ENCODE measurements around the gene PTER. TPM values are rescaled to one million over a fixed set of nuclear protein-coding genes. Genes with fewer than 3 reads are reported as not detected.

The PTER gene, protein sequence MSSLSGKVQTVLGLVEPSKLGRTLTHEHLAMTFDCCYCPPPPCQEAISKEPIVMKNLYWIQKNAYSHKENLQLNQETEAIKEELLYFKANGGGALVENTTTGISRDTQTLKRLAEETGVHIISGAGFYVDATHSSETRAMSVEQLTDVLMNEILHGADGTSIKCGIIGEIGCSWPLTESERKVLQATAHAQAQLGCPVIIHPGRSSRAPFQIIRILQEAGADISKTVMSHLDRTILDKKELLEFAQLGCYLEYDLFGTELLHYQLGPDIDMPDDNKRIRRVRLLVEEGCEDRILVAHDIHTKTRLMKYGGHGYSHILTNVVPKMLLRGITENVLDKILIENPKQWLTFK
- 10 to 100 TPM; 11.8 to 30.1 TPM for total RNA-seq

GRCh38 chr10:16436758-16437539, at the start of gene PTER:
TSS of gene PTER (plus strand) at chr10:16437010. CDS start at chr10:16484385, 47,375 bp downstream.
- H3K9me3 Mint-ChIP-seq, result no peaks in the 10 kb centered on the region
- ATAC-seq, result peak; percentile 97 to 99
- peak; percentile 98 to 99 for DNase-seq (ENCODE audit: low spot score in 2 of 2)
- H3K36me3 Mint-ChIP-seq, result peaks cover 10 to 36% of the 10 kb centered on the region in 2 donors
- H3K27ac Mint-ChIP-seq, result peak within 1 kb of the TSS; percentile 84 to 96

DNA sequence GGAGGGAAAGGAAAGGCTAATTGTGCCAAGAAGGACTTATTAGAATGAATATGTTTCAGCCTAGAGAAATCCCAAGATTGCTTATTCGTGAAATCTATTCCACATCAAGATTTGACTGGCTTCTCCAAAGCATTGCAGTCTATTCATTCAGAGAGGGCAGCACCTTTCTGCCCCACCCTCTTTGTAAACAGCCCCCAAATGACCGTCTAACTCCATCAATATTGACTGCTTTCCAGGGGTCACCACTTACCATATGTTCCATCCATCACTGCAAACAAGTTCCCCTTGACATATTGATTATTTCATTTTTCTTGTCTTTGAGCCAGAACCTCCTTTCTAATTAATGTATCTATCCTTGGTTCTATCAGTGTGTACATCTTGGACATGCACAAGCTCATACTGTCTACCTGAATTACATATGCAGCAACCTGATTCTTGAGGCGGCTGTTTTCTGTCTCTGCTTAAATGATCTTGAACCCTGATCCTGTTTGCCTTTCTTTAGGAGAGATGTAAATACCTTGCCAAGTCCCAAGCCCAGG, 44.2 kb upstream of the PTER start:
- DNase-seq (ENCODE audit: low spot score in 2 of 2) (no peak), ATAC-seq (no peak)
- no peaks in the 10 kb centered on the region for H3K36me3 Mint-ChIP-seq
- H3K9me3 Mint-ChIP-seq, result no peaks in the 10 kb centered on the region
- H3K27ac Mint-ChIP-seq, result no peak overlapping the region

DNA sequence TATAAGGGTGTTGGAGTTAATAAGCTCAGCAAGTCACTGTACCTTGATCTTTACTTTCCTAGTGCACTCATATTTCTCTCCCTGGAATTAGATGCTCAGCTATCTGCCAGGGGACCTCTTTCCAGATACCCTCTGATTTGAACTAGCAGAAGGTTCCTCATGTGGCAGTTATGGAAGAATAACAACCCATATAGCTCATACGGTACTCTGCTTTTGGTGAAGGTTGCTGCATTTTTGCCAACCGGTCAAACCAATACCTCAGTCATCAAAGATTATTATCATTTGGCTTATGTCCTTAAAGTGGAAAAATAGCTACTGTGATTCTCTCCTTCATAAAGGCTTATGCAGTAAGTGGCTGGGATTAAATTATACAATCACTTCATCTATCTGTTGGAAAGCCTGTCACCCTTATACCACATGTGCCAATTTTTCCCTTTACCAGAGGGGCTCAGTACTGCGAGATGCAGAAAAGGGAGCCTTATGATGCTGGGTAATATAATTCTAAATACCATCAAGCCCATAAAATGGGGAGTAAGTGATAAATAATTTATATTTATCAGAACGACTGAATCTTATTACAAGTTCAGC, 43.4 kb upstream of the PTER start:
- DNase-seq (ENCODE audit: low spot score in 2 of 2), result no peak
- no peaks in the 10 kb centered on the region for H3K9me3 Mint-ChIP-seq
- ATAC-seq, result no peak
- no peak overlapping the region for H3K27ac Mint-ChIP-seq
- no peaks in the 10 kb centered on the region for H3K36me3 Mint-ChIP-seq

DNA sequence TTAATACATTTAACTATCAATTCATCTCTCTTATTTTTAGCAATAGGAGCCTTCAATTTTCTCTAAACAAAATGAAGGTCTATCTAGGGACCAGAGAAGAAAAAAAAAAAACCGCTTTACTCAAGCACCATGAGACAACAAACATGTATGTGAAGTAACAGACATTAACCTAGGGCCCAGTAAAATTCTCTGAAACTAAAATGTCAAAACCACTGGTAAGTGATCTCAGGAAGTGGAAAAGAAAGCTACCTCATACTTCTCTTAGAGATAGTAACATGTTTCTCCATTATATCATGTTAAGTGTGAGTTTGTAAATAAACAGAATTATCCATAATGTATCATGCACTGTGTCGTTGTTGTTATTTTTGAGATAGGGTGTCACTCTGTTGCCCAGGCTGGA, 35.4 kb upstream of the PTER start:
- DNase-seq (ENCODE audit: low spot score in 2 of 2), result no peak
- Mint-ChIP-seq H3K36me3 (no peaks in the 10 kb centered on the region), H3K27ac (no peak overlapping the region), H3K9me3 (no peaks in the 10 kb centered on the region)
- no peak for ATAC-seq

GRCh38 chr10:16408379-16408778, 28.4 kb upstream of the PTER start:
- Mint-ChIP-seq H3K36me3 (no peaks in the 10 kb centered on the region), H3K9me3 (no peaks in the 10 kb centered on the region), H3K27ac (no peak overlapping the region)
- DNase-seq (ENCODE audit: low spot score in 2 of 2) (no peak), ATAC-seq (no peak)

DNA sequence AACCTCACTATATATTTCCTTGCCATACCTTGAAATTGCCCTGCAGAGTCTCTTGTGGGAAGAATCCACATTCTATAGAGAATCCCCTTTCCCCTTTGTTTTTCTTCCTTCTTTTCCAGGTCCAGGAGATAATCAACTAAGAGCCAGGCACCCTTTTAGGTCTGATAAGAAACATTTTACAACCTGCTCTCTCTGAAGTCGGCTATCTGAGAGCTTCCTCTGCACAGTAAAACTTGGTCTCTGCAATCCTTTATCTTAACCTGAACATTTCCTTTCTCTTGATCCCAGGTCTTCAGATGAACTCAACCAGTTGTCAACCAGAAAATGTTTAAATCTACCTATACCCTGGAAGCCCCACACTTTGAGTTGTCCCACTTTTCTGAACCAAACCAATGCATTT, 19.5 kb upstream of the PTER start:
- Mint-ChIP-seq H3K36me3 (no peaks in the 10 kb centered on the region), H3K9me3 (no peaks in the 10 kb centered on the region), H3K27ac (no peak overlapping the region)
- DNase-seq (ENCODE audit: low spot score in 2 of 2) (no peak), ATAC-seq (no peak)

DNA sequence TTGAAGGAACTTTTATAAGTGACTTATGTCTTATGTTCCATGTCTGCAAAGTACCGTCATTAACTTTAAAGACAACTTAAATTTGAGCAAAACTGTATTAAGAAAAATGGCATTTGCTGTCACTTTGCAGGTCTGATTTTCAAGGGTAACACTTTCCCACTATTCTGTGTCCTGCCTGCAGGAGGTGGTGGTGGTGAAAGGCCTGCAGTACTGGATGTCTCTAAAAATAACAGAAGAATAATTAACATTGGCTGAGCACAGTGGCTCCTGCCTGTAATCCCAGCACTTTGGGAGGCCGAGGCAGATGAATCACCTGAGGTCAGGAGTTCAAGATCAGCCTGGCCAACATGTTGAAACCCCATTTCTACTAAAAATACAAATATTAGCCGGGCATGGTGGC, 13.2 kb upstream of the PTER start:
- Mint-ChIP-seq H3K27ac (no peak overlapping the region), H3K9me3 (peaks cover 0 to 11% of the 10 kb centered on the region in 2 donors), H3K36me3 (peaks cover 0 to 4% of the 10 kb centered on the region in 2 donors)
- DNase-seq (ENCODE audit: low spot score in 2 of 2) (no peak), ATAC-seq (no peak)

DNA sequence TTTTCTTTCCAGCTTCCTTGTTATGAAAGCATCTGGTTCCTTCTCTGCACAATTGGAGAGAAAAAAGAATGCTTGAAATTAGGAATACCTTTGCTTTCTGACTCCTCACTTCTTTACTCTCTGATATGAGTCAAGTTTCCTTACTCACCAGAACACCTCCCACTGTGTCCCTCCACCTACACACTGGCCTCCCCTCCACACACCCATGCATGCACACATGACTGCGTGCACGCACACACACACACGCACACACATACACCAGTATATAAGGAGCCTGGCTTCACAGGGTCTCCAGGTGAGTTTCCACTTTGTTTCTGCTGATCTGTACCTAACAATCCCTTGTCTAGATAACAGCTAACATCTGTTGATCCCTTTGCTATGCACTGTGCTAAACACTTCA, 11.4 kb upstream of the PTER start:
- ATAC-seq (no peak), DNase-seq (ENCODE audit: low spot score in 2 of 2) (no peak)
- Mint-ChIP-seq H3K36me3 (peaks cover 0 to 4% of the 10 kb centered on the region in 2 donors), H3K9me3 (peaks cover 0 to 11% of the 10 kb centered on the region in 2 donors), H3K27ac (no peak overlapping the region)

GRCh38 chr10:16429539-16429938, 7.3 kb upstream of the PTER start:
- peaks cover 0 to 11% of the 10 kb centered on the region in 2 donors for H3K9me3 Mint-ChIP-seq
- no peak overlapping the region for H3K27ac Mint-ChIP-seq
- no peak for DNase-seq (ENCODE audit: low spot score in 2 of 2)
- peaks cover 0 to 4% of the 10 kb centered on the region in 2 donors for H3K36me3 Mint-ChIP-seq
- no peak for ATAC-seq

GRCh38 chr10:16436367-16436757, 448 bp upstream of the PTER start:
- no peaks in the 10 kb centered on the region for H3K9me3 Mint-ChIP-seq
- DNase-seq (ENCODE audit: low spot score in 2 of 2), result peak in 1 of 2 donors; percentile 29
- H3K36me3 Mint-ChIP-seq, result peaks cover 10 to 32% of the 10 kb centered on the region in 2 donors
- ATAC-seq, result peak; percentile 1 to 4
- H3K27ac Mint-ChIP-seq, result peak overlapping the region; percentile 84 to 96

DNA sequence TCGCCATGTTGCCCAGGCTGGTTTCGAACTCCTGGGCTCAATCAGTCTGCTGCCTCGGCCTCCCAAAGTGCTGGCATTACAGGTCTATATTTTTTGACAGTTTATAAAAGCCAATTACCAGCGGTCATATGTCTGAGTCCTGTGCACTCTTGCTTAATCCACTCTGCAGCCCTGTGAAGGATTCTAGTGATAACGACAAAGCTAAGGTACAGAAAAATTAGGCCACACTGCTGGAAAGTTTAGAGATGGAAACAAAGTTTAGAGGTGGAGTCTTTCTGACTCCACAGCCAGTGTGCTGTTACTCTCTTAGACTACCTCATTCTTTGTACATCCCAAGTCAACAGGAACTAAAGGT, 707 bp downstream of the PTER start:
- H3K36me3 Mint-ChIP-seq, result peaks cover 11 to 36% of the 10 kb centered on the region in 2 donors
- ATAC-seq, result no peak
- no peaks in the 10 kb centered on the region for H3K9me3 Mint-ChIP-seq
- DNase-seq (ENCODE audit: low spot score in 2 of 2), result no peak
- peak overlapping the region; percentile 84 to 96 for H3K27ac Mint-ChIP-seq

DNA sequence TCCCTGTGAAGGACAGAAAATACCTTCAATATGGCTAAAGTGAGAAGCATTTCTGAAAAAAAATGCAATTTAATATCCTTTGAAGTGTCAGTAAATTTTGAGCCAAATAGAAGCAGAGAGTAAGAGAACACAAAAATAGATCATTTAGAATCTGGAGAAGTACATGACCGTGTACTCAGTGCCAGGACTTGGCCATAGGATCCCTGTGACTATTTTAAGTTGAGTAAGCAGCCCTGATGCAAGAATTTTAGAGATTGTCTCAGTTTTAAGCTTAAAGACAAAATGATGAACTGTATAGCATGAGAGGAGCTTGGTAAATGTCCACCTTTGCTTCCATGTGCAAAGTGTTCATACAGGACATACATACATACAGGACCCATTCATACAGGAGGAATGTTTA, 2.5 kb downstream of the PTER start:
- H3K36me3 Mint-ChIP-seq, result peaks cover 22 to 45% of the 10 kb centered on the region in 2 donors

GRCh38 chr10:16440396-16441133, 3.8 kb downstream of the PTER start:
- DNase-seq (ENCODE audit: low spot score in 2 of 2), result no peak
- peak in 1 of 2 donors; percentile 21 for ATAC-seq
- H3K36me3 Mint-ChIP-seq, result peaks cover 22 to 51% of the 10 kb centered on the region in 2 donors
- no peaks in the 10 kb centered on the region for H3K9me3 Mint-ChIP-seq
- peak overlapping the region in 1 of 2 donors; percentile 58 for H3K27ac Mint-ChIP-seq

More for the DNA sequence above, 2.5 kb downstream of the PTER start:
- Mint-ChIP-seq H3K9me3 (no peaks in the 10 kb centered on the region), H3K27ac (peak overlapping the region in 1 of 2 donors; percentile 77)
- DNase-seq (ENCODE audit: low spot score in 2 of 2) (no peak), ATAC-seq (no peak)

DNA sequence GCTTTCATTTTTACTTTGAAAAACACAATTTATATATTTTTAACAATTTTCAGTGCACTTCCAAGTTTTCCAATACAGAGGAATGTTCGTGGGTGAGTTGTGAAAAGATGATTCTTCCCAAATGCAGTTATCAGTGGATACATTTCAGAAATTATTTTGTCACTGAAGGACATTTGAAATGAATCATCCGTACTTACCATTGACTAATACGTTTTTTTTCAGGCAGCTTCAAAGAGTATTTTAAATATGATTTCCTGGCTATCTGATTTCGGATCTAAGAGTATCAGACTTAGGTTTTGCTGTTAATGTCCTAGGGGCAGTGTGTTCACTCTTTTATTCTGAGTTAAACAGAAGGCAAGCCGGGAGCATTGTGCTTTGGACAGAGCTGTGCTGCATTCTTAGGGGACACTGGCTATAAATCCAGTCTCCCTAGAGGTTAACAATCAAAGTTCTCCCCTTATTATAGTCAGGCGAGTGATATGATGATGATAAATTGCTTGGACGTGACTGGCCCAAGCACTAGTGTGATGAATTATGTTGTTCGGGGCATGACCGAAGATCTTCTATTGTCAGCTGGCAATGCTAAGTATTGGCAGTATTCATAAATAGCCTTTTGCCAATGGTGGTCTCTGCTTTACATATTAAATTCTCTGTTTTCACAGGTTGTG, 4.5 kb downstream of the PTER start:
- peaks cover 22 to 54% of the 10 kb centered on the region in 2 donors for H3K36me3 Mint-ChIP-seq
- H3K27ac Mint-ChIP-seq, result peak overlapping the region in 1 of 2 donors; percentile 65
- H3K9me3 Mint-ChIP-seq, result no peaks in the 10 kb centered on the region
- no peak for DNase-seq (ENCODE audit: low spot score in 2 of 2)
- ATAC-seq, result no peak

DNA sequence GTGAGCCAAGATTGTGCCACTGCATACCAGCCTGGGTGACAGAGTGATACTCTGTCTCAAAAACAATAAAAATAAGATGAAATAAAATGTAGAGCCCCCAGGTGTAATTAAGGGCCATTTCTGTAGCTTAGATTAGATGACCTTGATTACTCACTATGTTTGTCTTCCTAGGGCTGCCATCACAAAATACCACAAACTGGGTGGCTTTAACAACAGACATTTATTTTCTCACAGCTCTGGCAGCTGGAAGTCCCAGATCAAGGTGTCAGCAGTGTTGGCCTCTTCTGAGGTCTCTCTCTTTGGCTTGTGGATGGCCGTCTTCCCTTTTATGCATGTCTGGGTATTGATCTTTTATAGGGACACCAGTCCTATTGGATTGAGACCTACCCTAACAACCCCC, 6.1 kb downstream of the PTER start:
- Mint-ChIP-seq H3K27ac (no peak overlapping the region), H3K36me3 (peaks cover 17 to 58% of the 10 kb centered on the region in 2 donors), H3K9me3 (no peaks in the 10 kb centered on the region)
- DNase-seq (ENCODE audit: low spot score in 2 of 2) (no peak), ATAC-seq (no peak)
